GM18873 (cell line): ENCODE data around the gene UGT2A3.

Experiments used
- ATAC-seq: cut with Tn5 transposase; IDR thresholded peaks from one replicate; pipeline ENCODE4 v1.9.1; 2021; ENCODE audit warnings: mild to moderate bottlenecking, moderate library complexity, moderate number of reproducible peaks; ENCODE audit not compliant: unreplicated experiment, low FRiP score

The UGT2A3 gene

GRCh38 chr4:68917016-68917415 lies 34.6 kb downstream of the UGT2A3 start:
- ATAC-seq: no peak

- no peak for ATAC-seq
These were observed 38.8 kb downstream of the UGT2A3 start for GRCh38 chr4:68912807-68913206.

DNA sequence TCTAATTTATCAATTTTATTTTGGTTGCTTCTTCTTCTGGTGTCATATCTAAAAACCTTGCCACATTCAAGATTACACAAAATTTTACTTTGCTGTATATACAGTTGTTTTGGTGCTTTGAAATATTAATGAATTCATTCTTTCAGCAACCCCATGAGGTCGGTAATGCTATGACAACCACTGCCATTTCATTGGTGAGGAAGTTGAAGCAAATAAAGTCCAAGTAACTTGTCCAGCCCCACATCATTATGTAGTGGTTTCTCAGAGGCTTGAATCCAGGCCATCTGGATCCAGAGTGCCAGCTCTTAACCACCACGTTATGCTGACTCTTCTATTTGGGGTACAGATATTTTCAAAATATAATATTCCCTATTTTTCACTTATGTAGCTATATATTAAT lies 42.2 kb downstream of the UGT2A3 start:
- no peak for ATAC-seq

DNA sequence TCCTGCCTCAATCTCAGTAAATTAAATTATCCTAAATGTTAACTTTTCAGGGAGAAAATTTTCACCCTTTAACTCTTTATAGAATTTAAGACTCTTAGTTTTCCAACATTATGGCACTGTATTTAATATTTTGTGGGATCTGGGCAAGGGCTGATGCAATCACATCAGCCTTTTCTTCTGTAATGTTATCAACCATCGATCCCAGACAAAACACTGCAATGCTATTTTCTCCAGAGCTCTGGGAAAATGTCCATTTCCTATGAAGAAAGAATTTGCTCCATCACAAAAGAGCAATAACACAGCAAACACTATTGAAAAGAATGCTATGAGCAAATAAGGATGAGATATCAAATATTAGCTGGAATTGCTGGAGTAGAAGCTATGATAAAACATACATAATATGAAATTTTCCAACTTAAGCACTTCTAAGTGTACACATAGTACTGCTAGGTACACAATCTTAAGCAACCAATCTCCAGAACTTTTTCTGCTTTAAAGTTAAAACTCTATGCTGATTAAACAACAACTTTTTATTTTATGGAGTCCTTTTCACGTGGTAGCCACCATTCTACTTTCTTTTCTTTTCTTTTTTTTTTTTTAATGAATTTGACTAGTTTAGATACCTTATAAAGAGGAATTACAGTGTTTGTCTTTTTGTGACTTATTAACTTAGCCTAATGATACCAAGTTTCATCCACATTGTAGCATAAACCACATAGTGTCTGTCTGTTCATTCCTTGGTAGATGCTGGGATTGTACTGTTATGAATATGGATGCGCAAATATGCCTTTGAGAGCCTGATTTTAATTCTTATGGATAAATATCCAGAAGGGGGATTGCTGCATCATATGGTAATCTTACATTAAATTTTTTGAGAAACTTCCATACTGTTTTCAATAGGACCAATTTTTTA lies 43.6 kb downstream of the UGT2A3 start:
- no peak for ATAC-seq

DNA sequence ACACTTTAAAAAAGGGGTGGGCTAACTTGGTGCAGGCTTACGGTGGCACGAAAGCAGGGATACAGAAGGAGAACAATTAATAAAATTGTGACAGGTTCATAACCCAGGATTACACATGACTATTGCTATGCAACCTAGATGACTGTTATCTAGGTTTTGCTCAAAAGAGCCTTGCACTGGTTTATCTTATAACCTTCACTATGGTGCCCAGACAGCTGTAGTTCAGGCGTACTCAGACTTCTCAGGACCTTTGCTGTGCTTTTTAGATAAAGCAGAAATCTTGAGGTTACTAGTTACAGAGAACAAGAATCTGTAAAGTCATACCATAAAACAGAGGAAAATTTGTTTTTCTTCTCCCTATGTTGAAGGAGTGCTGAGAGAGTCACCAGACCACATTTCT lies 44.4 kb downstream of the UGT2A3 start:
- ATAC-seq: no peak

DNA sequence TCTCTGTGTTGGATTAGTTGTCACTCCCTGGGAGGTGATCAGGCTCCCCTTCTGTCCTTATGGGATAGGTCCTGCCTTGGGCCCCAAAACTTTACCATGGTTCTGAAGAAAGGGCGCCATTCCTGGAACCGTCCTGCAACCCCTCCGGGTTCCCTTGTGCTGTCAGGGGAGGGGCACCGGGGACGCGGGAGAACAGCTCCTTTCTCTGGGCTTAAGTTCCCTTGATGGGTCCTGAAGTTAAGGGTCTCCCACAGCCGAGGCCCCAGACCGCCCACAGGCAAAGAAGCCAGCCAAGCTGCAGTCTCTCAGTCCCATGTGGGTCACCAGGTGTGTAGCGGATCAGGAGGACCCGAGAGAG lies 44.8 kb downstream of the UGT2A3 start:
- ATAC-seq: no peak

DNA sequence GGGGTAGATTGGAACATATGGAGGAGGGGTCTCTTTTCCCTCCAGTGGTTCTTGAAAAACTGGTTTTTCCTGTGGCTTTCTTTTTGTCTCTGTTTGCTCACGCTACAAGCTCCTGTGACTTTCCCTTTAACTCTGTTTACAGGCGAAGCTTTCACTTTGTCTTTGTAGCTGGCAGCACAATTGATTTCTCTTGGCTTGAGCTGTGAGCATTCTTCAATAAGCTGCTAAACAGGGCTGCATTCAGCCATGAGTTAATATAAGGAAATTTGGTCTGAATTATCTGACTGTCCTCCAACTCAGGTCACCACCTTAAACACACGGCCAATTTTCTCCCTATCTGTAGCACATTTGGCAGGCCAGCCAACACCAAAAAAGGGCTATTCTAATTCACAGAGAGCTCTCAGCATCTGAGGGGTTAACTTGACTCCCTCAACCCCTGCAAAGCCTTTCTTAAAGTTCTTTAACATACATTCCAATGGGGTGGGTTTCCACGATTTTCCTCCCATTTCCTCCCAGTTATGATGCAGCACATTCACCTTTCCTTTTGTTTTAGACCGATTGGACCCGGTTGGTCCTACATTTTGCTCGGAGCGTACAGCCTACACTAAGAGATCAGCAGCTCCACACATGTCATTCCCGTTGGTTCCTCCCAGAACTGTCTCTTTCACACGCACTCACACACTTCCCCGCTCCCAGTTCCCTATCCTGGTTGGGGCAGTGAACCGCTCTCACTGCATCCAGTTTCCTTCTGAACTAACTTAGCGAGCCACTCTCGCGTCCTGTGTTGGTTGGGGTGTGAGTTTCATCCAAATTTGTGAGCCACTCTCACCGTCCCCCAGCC lies 45.4 kb downstream of the UGT2A3 start:
- ATAC-seq: no peak

GRCh38 chr4:68905598-68905938 lies 46.0 kb downstream of the UGT2A3 start:
- no peak for ATAC-seq

- no peak for ATAC-seq
These were observed 46.8 kb downstream of the UGT2A3 start for GRCh38 chr4:68904786-68905185.

DNA sequence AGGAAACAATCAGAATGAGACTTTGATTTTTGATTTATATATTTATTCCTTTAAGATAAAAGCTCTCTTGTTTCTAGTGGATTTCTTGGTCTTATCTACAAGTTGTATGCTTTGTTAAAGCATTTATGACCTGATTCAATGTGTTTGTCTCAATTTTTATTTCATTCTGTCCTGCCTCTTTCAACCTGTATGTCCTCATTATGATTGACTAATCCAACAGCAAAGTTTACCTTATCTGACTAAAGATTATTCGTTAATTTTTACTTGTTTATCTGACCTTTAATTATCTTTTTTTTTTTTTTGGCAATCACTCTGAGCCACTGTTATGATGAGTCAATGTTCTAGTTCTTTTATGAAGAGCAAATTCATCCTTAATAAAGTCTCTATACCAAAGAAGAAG lies 54.9 kb downstream of the UGT2A3 start:
- ATAC-seq: no peak

DNA sequence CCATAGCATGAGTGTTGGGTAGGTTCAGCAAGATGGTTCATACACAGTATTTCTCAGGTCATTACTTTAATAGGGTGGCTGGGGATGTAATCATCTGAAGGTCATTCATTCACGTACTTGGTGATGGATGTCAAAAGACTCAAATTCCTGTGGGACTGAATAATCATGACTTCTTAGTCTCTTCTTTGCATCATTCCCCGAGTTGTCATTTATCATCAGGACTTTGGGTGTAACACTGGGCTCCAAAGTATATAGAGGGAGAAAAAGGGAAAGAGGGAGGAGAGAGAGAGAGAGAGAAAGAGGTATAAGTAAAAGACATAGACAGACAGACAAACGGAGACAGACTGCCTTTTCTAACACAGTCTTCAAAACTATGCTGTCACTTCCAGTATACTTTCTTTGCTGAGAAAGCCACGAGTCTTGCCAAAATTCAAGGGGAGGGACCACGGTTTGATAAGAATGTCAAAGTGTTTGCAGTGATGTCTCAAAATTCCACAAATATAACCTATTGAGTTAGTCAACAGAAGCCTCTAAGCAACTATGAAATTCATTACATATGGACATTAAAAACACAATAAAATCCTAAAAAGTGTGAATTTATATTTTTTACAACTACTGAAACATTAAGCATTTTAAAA lies 55.9 kb downstream of the UGT2A3 start:
- no peak for ATAC-seq

GRCh38 chr4:68892861-68893260 lies 58.7 kb downstream of the UGT2A3 start:
- ATAC-seq: no peak

DNA sequence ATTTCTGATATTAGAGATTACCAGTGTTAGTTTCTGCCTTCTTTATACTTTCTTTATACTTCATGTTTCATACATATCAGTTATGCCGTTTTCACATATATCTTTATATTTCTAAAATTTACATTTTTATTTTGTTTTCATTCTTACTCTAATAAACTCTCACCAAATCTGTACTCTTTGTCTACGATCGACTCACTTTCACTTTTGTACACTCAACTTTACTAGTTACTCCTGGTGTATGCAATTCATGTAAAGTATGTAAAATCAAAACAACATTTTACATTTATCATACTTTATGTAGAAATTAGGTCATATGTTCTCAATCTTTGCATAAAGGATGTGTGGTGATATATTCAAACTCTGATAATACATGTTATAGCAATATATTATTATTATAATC lies 59.9 kb downstream of the UGT2A3 start:
- no peak for ATAC-seq

DNA sequence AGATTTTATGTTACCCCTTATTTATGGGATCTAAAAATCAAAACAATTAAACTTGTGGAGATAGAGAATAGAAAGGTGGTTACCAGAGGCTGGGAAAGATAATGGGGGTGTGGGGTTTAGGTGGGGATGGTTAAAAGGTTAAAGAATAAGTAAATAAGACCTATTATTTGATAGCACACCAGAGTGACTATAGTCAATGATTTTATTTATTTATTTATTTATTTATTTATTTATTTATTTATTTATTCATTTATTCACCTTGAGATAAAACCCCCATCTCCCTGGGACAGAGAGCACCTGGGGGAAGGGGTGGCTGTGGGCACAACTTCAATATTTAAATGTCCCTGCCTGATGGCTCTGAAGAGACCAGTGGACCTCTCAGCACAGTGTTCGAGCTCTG lies 66.1 kb downstream of the UGT2A3 start:
- ATAC-seq: no peak

DNA sequence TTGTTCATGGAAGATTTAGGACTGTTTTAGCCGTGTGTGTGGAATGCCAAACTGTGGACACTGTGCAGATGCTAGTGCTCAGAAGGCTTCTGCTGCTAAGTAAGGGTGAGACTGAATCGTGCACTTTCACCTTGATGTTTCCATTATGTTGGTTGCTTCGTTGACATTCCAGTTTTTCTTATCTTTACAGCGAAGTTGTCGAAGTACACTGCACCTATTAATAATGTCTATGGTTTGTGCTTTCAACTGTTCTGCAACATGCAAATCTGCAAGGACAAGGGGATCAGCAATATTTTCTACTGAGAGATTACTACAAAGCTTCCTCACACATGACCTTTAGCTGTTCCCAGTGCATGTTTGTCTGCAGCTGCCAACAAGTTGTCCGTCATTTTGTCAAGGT lies 67.7 kb downstream of the UGT2A3 start:
- ATAC-seq: no peak
